Astrocyte of the cerebellum (primary cell): ENCODE measurements around the gene LRP6.

Source experiments
- DNase-seq: peaks from one replicate; pipeline ENCODE4 v3.0.0-alpha.2; 2011; ENCODE audit warnings: low read depth
- H3K4me3 ChIP-seq: 2 replicates; pipeline ENCODE4 v1.5.1; 2011; ENCODE audit warnings: mild to moderate bottlenecking, low read depth, low read length, moderate library complexity
- CTCF ChIP-seq: IDR thresholded peaks from 2 replicates; pipeline ENCODE4 v1.5.1; 2012; ENCODE audit warnings: low read length, low read depth, moderate library complexity, mild to moderate bottlenecking; ENCODE audit errors: missing control alignments
- in situ Hi-C: cut with HindIII; loops from 2 replicates; pipeline ENCODE4 v1.10.0; 2017; ENCODE audit warnings: low sequenced_read_pairs

Gene LRP6

GRCh38 chr12:12221560-12221959, 45.3 kb downstream of the LRP6 start:
- in situ Hi-C loops, result loop anchor here (5.0 kb wide), 1 partner anchor 106 kb away; no protein-coding TSS in a partner anchor
- DNase-seq, result no peak
- no peak for TF ChIP-seq CTCF
- H3K4me3 ChIP-seq, result no peak overlapping the region

GRCh38 chr12:12219664-12220063, 47.2 kb downstream of the LRP6 start:
- no peak for TF ChIP-seq CTCF
- no peak for DNase-seq
- in situ Hi-C loops, result loop anchor here (5.0 kb wide), 1 partner anchor 108 kb away; no protein-coding TSS in a partner anchor
- no peak overlapping the region for H3K4me3 ChIP-seq

GRCh38 chr12:12217018-12217359, 49.9 kb downstream of the LRP6 start:
- in situ Hi-C loops, result no loop called here
- H3K4me3 ChIP-seq, result no peak overlapping the region
- no peak for TF ChIP-seq CTCF
- no peak for DNase-seq

GRCh38 chr12:12216349-12217017, 50.4 kb downstream of the LRP6 start:
- no peak overlapping the region for H3K4me3 ChIP-seq
- in situ Hi-C loops, result no loop called here
- DNase-seq, result no peak
- no peak for TF ChIP-seq CTCF

GRCh38 chr12:12214635-12215131, 52.2 kb downstream of the LRP6 start:
- TF ChIP-seq CTCF, result no peak
- H3K4me3 ChIP-seq, result no peak overlapping the region
- in situ Hi-C loops, result no loop called here
- no peak for DNase-seq

- DNase-seq, result no peak
- no peak overlapping the region for H3K4me3 ChIP-seq
- TF ChIP-seq CTCF, result no peak
- in situ Hi-C loops, result no loop called here
These were observed 52.6 kb downstream of the LRP6 start for GRCh38 chr12:12214201-12214600.
